ENCODE measurements around the gene CSPG4. TPM values are rescaled to one million over a fixed set of nuclear protein-coding genes. Genes with fewer than 3 reads are reported as not detected.

The CSPG4 gene
- total RNA-seq, 4 donors from 2014 or later: 11.2 to 60.9 (median 31.3) TPM

DNA sequence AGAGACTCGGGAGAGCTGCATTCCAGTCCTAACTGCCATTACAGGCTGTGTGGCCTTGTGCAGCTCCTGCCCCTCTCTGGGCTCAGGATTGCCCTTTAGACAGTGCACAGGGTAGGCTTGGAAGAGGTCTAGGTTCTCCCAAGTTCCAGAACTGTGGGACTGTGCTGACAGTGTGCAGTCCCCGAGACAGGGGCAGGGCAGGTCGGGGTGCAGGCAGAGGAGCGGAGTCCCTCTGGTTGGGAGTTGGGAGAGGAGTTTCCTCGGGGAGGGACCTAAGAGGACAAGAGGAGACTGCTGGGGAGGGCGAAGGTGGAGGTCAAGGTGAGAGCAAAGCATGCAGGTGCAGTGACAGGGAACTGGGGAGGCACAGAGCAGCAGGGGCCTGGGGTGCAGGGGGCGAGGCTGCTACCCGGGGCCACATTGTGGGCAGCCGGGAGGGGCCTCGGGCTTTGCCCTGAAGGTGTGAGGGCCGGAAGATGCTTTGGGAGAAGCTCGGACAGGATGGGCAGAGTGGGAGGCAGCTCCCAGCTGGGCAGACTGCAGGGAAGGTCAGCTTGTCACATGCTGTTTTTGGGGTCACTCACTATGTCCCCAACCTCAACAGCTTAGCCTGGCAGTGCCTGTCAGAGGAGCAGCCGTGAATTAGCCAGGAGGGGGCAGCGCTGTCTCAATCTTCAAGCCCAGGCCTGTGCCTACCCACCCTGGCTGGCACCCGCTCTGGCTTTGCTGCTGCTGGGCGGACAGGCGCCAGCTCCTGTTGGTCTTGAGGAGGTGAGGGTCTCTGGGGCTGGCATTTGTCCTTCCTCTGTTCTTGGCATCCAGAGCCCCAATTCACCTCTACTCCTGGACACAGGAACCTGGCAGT is 15.4 kb upstream of the CSPG4 start:
- Histone ChIP-seq H3K9me3 (no peaks in the 10 kb centered on the region), H3K27ac (no peak overlapping the region), H3K27me3 (no peaks in the 10 kb centered on the region), H3K36me3 (no peaks in the 10 kb centered on the region), H3K4me3 (no peak overlapping the region), H3K4me1 (peaks cover 11 to 28% (median 20%) of the 10 kb centered on the region in 4 donors)
- intact Hi-C loops (cut with DNase I; ENCODE audit: low total_unique reads) (no loop called here), in situ Hi-C loops (cut with MboI; ENCODE audit: low pct_ligation_motif_present in 1 of 4, low pct_unique_long_range_greater_than_20kb in 1 of 4, low sequenced_read_pairs in 3 of 4) (loop anchor here in 1 of 4 donors (10.0 kb wide), 1 partner anchor 77 kb away; no protein-coding TSS in a partner anchor)
- WGBS, 2 donors (ENCODE audit: low coverage in 1 of 2): 17 to 36% methylated on average over 5 to 15 of the region's 17 CpGs
- TF ChIP-seq POLR2A (IDR thresholded peaks at IDR 0.05): no peak
- TF ChIP-seq EP300 (IDR thresholded peaks at IDR 0.05; ENCODE audit: low read depth): no peak
- peak; percentile 43 to 47 (median 46) for TF ChIP-seq CTCF (IDR thresholded peaks at IDR 0.05)
- TF ChIP-seq POLR2AphosphoS5 (IDR thresholded peaks at IDR 0.05): no peak
- peak; percentile 67 for DNase-seq

GRCh38 chr15:75727031-75727531 is 14.4 kb upstream of the CSPG4 start:
- Histone ChIP-seq H3K4me1 (peaks cover 15 to 29% (median 20%) of the 10 kb centered on the region in 4 donors), H3K4me3 (no peak overlapping the region), H3K36me3 (no peaks in the 10 kb centered on the region), H3K9me3 (no peaks in the 10 kb centered on the region), H3K27me3 (no peaks in the 10 kb centered on the region), H3K27ac (no peak overlapping the region)
- no peak for TF ChIP-seq POLR2A (IDR thresholded peaks at IDR 0.05)
- no peak for TF ChIP-seq CTCF (IDR thresholded peaks at IDR 0.05)
- no peak for TF ChIP-seq POLR2AphosphoS5 (IDR thresholded peaks at IDR 0.05)
- no peak for TF ChIP-seq EP300 (IDR thresholded peaks at IDR 0.05; ENCODE audit: low read depth)
- WGBS, 2 donors (ENCODE audit: low coverage in 1 of 2): 67% methylated on average over 20 of the region's 20 CpGs; no CpG with 5 or more reads in 1 of the 2 donors
- in situ Hi-C loops (cut with MboI; ENCODE audit: low pct_ligation_motif_present in 1 of 4, low pct_unique_long_range_greater_than_20kb in 1 of 4, low sequenced_read_pairs in 3 of 4) (loop anchor here in 1 of 4 donors (10.0 kb wide), 1 partner anchor 78 kb away; no protein-coding TSS in a partner anchor), intact Hi-C loops (cut with DNase I; ENCODE audit: low total_unique reads) (no loop called here)
- no peak for DNase-seq

DNA sequence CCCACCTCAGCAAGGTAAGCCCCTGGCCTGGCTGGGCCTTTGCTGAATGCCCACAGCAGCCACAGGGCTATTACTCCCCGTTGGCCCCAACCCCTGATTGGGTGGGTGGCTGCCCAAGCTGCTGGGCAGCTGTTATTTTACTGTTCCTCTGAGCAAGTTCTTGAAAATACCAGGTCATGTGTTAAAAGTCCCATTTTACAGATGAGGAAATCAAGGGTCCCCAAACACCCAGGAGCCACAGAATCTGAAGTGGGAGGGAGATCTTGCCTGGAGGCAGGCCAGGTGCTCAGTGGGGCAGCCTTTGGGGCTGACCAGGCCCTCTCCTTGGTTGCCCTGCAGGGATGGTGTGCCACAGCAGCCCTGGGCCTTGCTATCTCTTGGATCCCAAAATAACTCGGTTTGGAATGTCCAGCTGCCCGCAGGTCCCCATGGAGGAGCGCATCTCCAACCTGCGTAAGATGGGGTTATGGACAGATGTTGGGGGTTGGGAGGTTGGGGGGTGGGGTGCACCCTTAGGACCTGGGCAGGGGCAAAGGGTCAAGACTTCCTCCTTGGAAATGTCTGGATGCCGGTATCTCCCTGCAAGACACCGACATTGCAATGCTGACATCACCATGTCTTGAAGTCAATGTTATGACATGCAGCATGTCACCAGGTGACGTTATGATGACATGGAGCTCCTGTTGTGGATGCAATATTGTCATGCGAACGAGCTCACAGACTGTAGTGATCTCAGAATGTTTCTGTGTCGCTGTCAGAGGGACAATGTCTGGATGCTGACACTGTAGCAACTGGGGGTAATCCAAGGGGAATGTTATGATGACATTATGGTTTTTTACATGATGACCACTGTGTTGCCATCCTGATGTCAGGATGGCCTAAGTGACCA is 13.3 kb upstream of the CSPG4 start:
- no peak overlapping the region for H3K27ac ChIP-seq
- H3K36me3 ChIP-seq: no peaks in the 10 kb centered on the region
- H3K4me1 ChIP-seq: peaks cover 15 to 26% (median 18%) of the 10 kb centered on the region in 4 donors
- intact Hi-C loops (cut with DNase I; ENCODE audit: low total_unique reads): no loop called here
- TF ChIP-seq CTCF (IDR thresholded peaks at IDR 0.05): no peak
- no peak for TF ChIP-seq POLR2A (IDR thresholded peaks at IDR 0.05)
- TF ChIP-seq EP300 (IDR thresholded peaks at IDR 0.05; ENCODE audit: low read depth): no peak
- no peak for TF ChIP-seq POLR2AphosphoS5 (IDR thresholded peaks at IDR 0.05)
- WGBS, 2 donors (ENCODE audit: low coverage in 1 of 2): 87 to 100% methylated on average over 1 to 11 of the region's 11 CpGs
- no peak overlapping the region for H3K4me3 ChIP-seq
- no peaks in the 10 kb centered on the region for H3K9me3 ChIP-seq
- H3K27me3 ChIP-seq: no peaks in the 10 kb centered on the region
- in situ Hi-C loops (cut with MboI; ENCODE audit: low pct_ligation_motif_present in 1 of 4, low pct_unique_long_range_greater_than_20kb in 1 of 4, low sequenced_read_pairs in 3 of 4): loop anchor here in 1 of 4 donors (10.0 kb wide), 1 partner anchor 79 kb away; no protein-coding TSS in a partner anchor
- DNase-seq: no peak
